Activated CD4-positive, alpha-beta memory T cell treated with anti-CD3 and anti-CD28 coated beads for 36 hours (primary cell): Measurements from ENCODE around the gene WDR6. TPM values are rescaled to one million over a fixed set of nuclear protein-coding genes. Genes with fewer than 3 reads are reported as not detected.
A peak's percentile ranks its signal among the peaks of the same experiment; 100 is the strongest.

Experiments used
- CTCF ChIA-PET: fragments of 350-600 bp; sonication (Branson Sonifier 250); formaldehyde crosslinking; loops from one replicate; lab custom pipeline; 2021; ENCODE audit warnings: antibody characterized with exemption, inconsistent platforms; lab: Charles Lee
- POLR2A ChIA-PET: fragments of 350-600 bp; sonication (Branson Sonifier 250); formaldehyde crosslinking; loops from one replicate; lab custom pipeline; 2021; ENCODE audit warnings: antibody characterized with exemption; lab: Charles Lee
- DNase-seq: peaks from one replicate; pipeline ENCODE4 v3.0.0-alpha.2; 2020
- H3K27ac Mint-ChIP-seq: one replicate; pipeline ENCODE4 v1.8.0; 2021; ENCODE audit warnings: mixed read lengths
- H3K27me3 Mint-ChIP-seq: one replicate; pipeline ENCODE4 v1.8.0; 2021; ENCODE audit warnings: mixed read lengths
- H3K36me3 Mint-ChIP-seq: one replicate; pipeline ENCODE4 v1.8.0; 2021; ENCODE audit warnings: mixed read lengths
- H3K4me1 Mint-ChIP-seq: one replicate; pipeline ENCODE4 v1.8.0; 2021; ENCODE audit warnings: low read depth, mixed read lengths
- H3K4me3 Mint-ChIP-seq: one replicate; pipeline ENCODE4 v1.8.0; 2021; ENCODE audit warnings: mild to moderate bottlenecking, mixed read lengths
- H3K9me3 Mint-ChIP-seq: one replicate; pipeline ENCODE4 v1.8.0; 2021; ENCODE audit warnings: mixed read lengths
- intact Hi-C: fragments of 100-400 bp; cut with micrococcal nuclease; formaldehyde crosslinking; loops from one replicate; pipeline ENCODE4 v1.15.1; 2023
- total RNA-seq, 2 experiments: library from RNA; stranded (reverse); gene quantifications; one replicate each; pipeline ENCODE4 v1.2.3, GENCODE V29; 2021

The WDR6 gene
- 100 to 1,000 TPM; 139 to 144 TPM for total RNA-seq

- ChIA-PET POLR2A (interaction anchor here (0.5 to 7.8 kb wide), 13 partner anchors 12 to 462 kb away, joined by 3 to 135 read pairs (median 4); partner anchors contain the start of genes ARIH2, DALRD3, IMPDH2 and NDUFAF3), CTCF (interaction anchor here (0.6 to 4.7 kb wide), 18 partner anchors 10 to 1145 kb away, joined by 3 to 65 read pairs (median 4); partner anchors contain the start of genes DALRD3, NDUFAF3, P4HTM and QRICH1)
- H3K4me1 Mint-ChIP-seq = peaks cover 21% of the 10 kb centered on the region
- DNase-seq = peak; percentile 99
- H3K36me3 Mint-ChIP-seq = peaks cover 21% of the 10 kb centered on the region
- no peaks in the 10 kb centered on the region for H3K9me3 Mint-ChIP-seq
- peak within 1 kb of the TSS; percentile 98 for H3K27ac Mint-ChIP-seq
- intact Hi-C loops = loop anchor here (1.0 to 5.0 kb wide), 5 partner anchors 14 to 450 kb away; partner anchors contain the start of genes ARIH2 and PFKFB4
- H3K27me3 Mint-ChIP-seq = no peaks in the 10 kb centered on the region
- H3K4me3 Mint-ChIP-seq = peak within 1 kb of the TSS; percentile 95
Measured at GRCh38 chr3:49007068-49007770, at the start of gene WDR6. Gene WDR6, plus strand, starts transcription at chr3:49007391. Its CDS starts 41 bp downstream, at chr3:49007432.

- H3K4me1 Mint-ChIP-seq = peaks cover 4% of the 10 kb centered on the region
- no peak for DNase-seq
- H3K27ac Mint-ChIP-seq = no peak overlapping the region
- no peaks in the 10 kb centered on the region for H3K27me3 Mint-ChIP-seq
- H3K9me3 Mint-ChIP-seq = no peaks in the 10 kb centered on the region
- CTCF ChIA-PET = interaction anchor here (0.6 kb wide), 1 partner anchor 197 kb away, joined by 3 read pairs; no protein-coding TSS in a partner anchor
- peaks cover 29% of the 10 kb centered on the region for H3K36me3 Mint-ChIP-seq
- intact Hi-C loops = no loop called here
- no peak overlapping the region for H3K4me3 Mint-ChIP-seq
- POLR2A ChIA-PET = no interaction called here
Measured at GRCh38 chr3:48960841-48961413, 46.3 kb upstream of the WDR6 start.

GRCh38 chr3:48962340-48962739 is 44.9 kb upstream of the WDR6 start:
- Mint-ChIP-seq H3K36me3 (peaks cover 33% of the 10 kb centered on the region), H3K27ac (peak overlapping the region; percentile 40), H3K9me3 (no peaks in the 10 kb centered on the region), H3K4me1 (peaks cover 19% of the 10 kb centered on the region), H3K4me3 (no peak overlapping the region), H3K27me3 (no peaks in the 10 kb centered on the region)
- intact Hi-C loops = no loop called here
- DNase-seq = no peak
- ChIA-PET CTCF (no interaction called here), POLR2A (no interaction called here)

- H3K4me3 Mint-ChIP-seq = no peak overlapping the region
- ChIA-PET CTCF (no interaction called here), POLR2A (no interaction called here)
- peaks cover 20% of the 10 kb centered on the region for H3K4me1 Mint-ChIP-seq
- no peaks in the 10 kb centered on the region for H3K27me3 Mint-ChIP-seq
- DNase-seq = no peak
- H3K36me3 Mint-ChIP-seq = peaks cover 35% of the 10 kb centered on the region
- H3K9me3 Mint-ChIP-seq = no peaks in the 10 kb centered on the region
- intact Hi-C loops = no loop called here
- H3K27ac Mint-ChIP-seq = no peak overlapping the region
Measured at GRCh38 chr3:48962939-48963338, 44.3 kb upstream of the WDR6 start.

- Mint-ChIP-seq H3K4me3 (no peak overlapping the region), H3K27me3 (no peaks in the 10 kb centered on the region), H3K36me3 (peaks cover 37% of the 10 kb centered on the region), H3K27ac (no peak overlapping the region), H3K9me3 (no peaks in the 10 kb centered on the region), H3K4me1 (peaks cover 20% of the 10 kb centered on the region)
- no peak for DNase-seq
- ChIA-PET CTCF (no interaction called here), POLR2A (no interaction called here)
- intact Hi-C loops = no loop called here
Measured at GRCh38 chr3:48963591-48963990, 43.6 kb upstream of the WDR6 start.

- DNase-seq = no peak
- Mint-ChIP-seq H3K4me3 (no peak overlapping the region), H3K4me1 (peaks cover 20% of the 10 kb centered on the region), H3K9me3 (no peaks in the 10 kb centered on the region), H3K27me3 (no peaks in the 10 kb centered on the region), H3K36me3 (peaks cover 54% of the 10 kb centered on the region), H3K27ac (peak overlapping the region; percentile 82)
- ChIA-PET POLR2A (no interaction called here), CTCF (interaction anchor here (1.2 to 1.7 kb wide), 2 partner anchors 15 to 21 kb away, joined by 3 to 6 read pairs; no protein-coding TSS in a partner anchor)
- intact Hi-C loops = loop anchor here (5.0 kb wide), 1 partner anchor 39 kb away; no protein-coding TSS in a partner anchor
Measured at GRCh38 chr3:48966367-48966766, 40.8 kb upstream of the WDR6 start.

GRCh38 chr3:48966876-48967361 is 40.3 kb upstream of the WDR6 start:
- Mint-ChIP-seq H3K36me3 (peaks cover 58% of the 10 kb centered on the region), H3K9me3 (no peaks in the 10 kb centered on the region), H3K4me1 (peaks cover 20% of the 10 kb centered on the region), H3K27me3 (no peaks in the 10 kb centered on the region), H3K27ac (peak overlapping the region; percentile 82), H3K4me3 (no peak overlapping the region)
- ChIA-PET CTCF (interaction anchor here (1.2 to 1.7 kb wide), 2 partner anchors 15 to 21 kb away, joined by 3 to 6 read pairs; no protein-coding TSS in a partner anchor), POLR2A (interaction anchor here (0.6 kb wide), 1 partner anchor 40 kb away, joined by 4 read pairs; the partner anchor contains the start of gene WDR6)
- intact Hi-C loops = loop anchor here (5.0 kb wide), 1 partner anchor 40 kb away; no protein-coding TSS in a partner anchor
- peak; percentile 83 for DNase-seq

- Mint-ChIP-seq H3K4me1 (peaks cover 17% of the 10 kb centered on the region), H3K36me3 (peaks cover 63% of the 10 kb centered on the region)
- CTCF ChIA-PET = interaction anchor here (1.7 kb wide), 1 partner anchor 17 kb away, joined by 5 read pairs; no protein-coding TSS in a partner anchor
Measured at GRCh38 chr3:48970586-48970985, 36.6 kb upstream of the WDR6 start.

GRCh38 chr3:48974076-48974864 is 32.9 kb upstream of the WDR6 start:
- Mint-ChIP-seq H3K27ac (peak overlapping the region; percentile 38), H3K4me3 (no peak overlapping the region), H3K36me3 (peaks cover 55% of the 10 kb centered on the region), H3K9me3 (no peaks in the 10 kb centered on the region), H3K4me1 (no peaks in the 10 kb centered on the region), H3K27me3 (no peaks in the 10 kb centered on the region)
- intact Hi-C loops = no loop called here
- DNase-seq = no peak
- POLR2A ChIA-PET = interaction anchor here (1.1 kb wide), 1 partner anchor 55 kb away, joined by 3 read pairs; no protein-coding TSS in a partner anchor
- CTCF ChIA-PET = interaction anchor here (2.6 kb wide), 1 partner anchor 14 kb away, joined by 18 read pairs; no protein-coding TSS in a partner anchor

More at GRCh38 chr3:48970586-48970985, 36.6 kb upstream of the WDR6 start:
- H3K4me3 Mint-ChIP-seq = no peak overlapping the region
- no peaks in the 10 kb centered on the region for H3K9me3 Mint-ChIP-seq
- intact Hi-C loops = no loop called here
- DNase-seq = no peak
- POLR2A ChIA-PET = no interaction called here
- H3K27ac Mint-ChIP-seq = no peak overlapping the region
- H3K27me3 Mint-ChIP-seq = no peaks in the 10 kb centered on the region

- no peak overlapping the region for H3K27ac Mint-ChIP-seq
- CTCF ChIA-PET = no interaction called here
- POLR2A ChIA-PET = no interaction called here
- peaks cover 46% of the 10 kb centered on the region for H3K36me3 Mint-ChIP-seq
- intact Hi-C loops = no loop called here
- H3K27me3 Mint-ChIP-seq = no peaks in the 10 kb centered on the region
- peaks cover 2% of the 10 kb centered on the region for H3K4me1 Mint-ChIP-seq
- no peak for DNase-seq
- no peaks in the 10 kb centered on the region for H3K9me3 Mint-ChIP-seq
- no peak overlapping the region for H3K4me3 Mint-ChIP-seq
Measured at GRCh38 chr3:48979451-48979850, 27.7 kb upstream of the WDR6 start.

GRCh38 chr3:48980295-48980694 is 26.9 kb upstream of the WDR6 start:
- POLR2A ChIA-PET = no interaction called here

More at GRCh38 chr3:48980295-48980694, 26.9 kb upstream of the WDR6 start:
- H3K9me3 Mint-ChIP-seq = no peaks in the 10 kb centered on the region
- H3K27ac Mint-ChIP-seq = no peak overlapping the region
- no peaks in the 10 kb centered on the region for H3K27me3 Mint-ChIP-seq
- peaks cover 44% of the 10 kb centered on the region for H3K36me3 Mint-ChIP-seq
- CTCF ChIA-PET = no interaction called here
- DNase-seq = no peak
- peaks cover 3% of the 10 kb centered on the region for H3K4me1 Mint-ChIP-seq
- H3K4me3 Mint-ChIP-seq = no peak overlapping the region
- intact Hi-C loops = no loop called here
